HepG2 (cell line): Measurements from ENCODE around the gene KIAA0825. TPM values are rescaled to one million over a fixed set of nuclear protein-coding genes. Genes with fewer than 3 reads are reported as not detected.
A peak's percentile ranks its signal among the peaks of the same experiment; 100 is the strongest.

Source experiments
- ARNT2 ChIP-seq: sonication (generic); formaldehyde crosslinking; IDR thresholded peaks from 2 replicates; pipeline ENCODE4 v1.8.0; 2022; ENCODE audit warnings: mild to moderate bottlenecking, low read depth, missing genetic modification reagents, moderate library complexity
- ATF3 ChIP-seq: sonication (generic); formaldehyde crosslinking; IDR thresholded peaks from 2 replicates; pipeline ENCODE4 v1.4.0; 2020; ENCODE audit warnings: missing genetic modification reagents
- CBX1 ChIP-seq: IDR thresholded peaks from one replicate; pipeline ENCODE4 v1.6.1; 2016; ENCODE audit warnings: antibody characterized with exemption, low read depth
- CEBPB ChIP-seq: IDR thresholded peaks from 2 replicates; pipeline ENCODE4 v1.6.1; 2011; ENCODE audit warnings: low read depth, low read length, improper control_type of control experiment, borderline replicate concordance
- FOSL2 ChIP-seq: sonication (generic); formaldehyde crosslinking; IDR thresholded peaks from 2 replicates; pipeline ENCODE4 v1.4.0; 2020; ENCODE audit warnings: missing genetic modification reagents
- FOXA1 ChIP-seq, 2 experiments: fragments of 450-650 bp in 1 of 2; sonication (generic) in 1 of 2; formaldehyde crosslinking in 1 of 2; IDR thresholded peaks; 2 replicates each; pipeline versions ENCODE4 v1.4.0 to v1.6.1; 2016 to 2020; ENCODE audit warnings: missing genetic modification reagents in 1 of 2
- FOXP1 ChIP-seq, 2 experiments: fragments of 450-650 bp in 1 of 2; IDR thresholded peaks; 2 replicates each; pipeline ENCODE4 v1.6.1; 2017 to 2018; ENCODE audit warnings: antibody characterized with exemption in 1 of 2
- FOXP4 ChIP-seq: sonication (generic); formaldehyde crosslinking; IDR thresholded peaks from 2 replicates; pipeline ENCODE4 v1.4.0; 2020; ENCODE audit warnings: missing genetic modification reagents
- HOXA9 ChIP-seq: sonication (generic); formaldehyde crosslinking; IDR thresholded peaks from 2 replicates; pipeline ENCODE4 v1.8.1; 2022; ENCODE audit warnings: missing genetic modification reagents, mild to moderate bottlenecking, moderate library complexity, borderline replicate concordance
- JUN ChIP-seq: sonication (generic); formaldehyde crosslinking; IDR thresholded peaks from 2 replicates; pipeline ENCODE4 v1.4.0; 2020; ENCODE audit warnings: mild to moderate bottlenecking, missing genetic modification reagents
- KDM5B ChIP-seq: sonication (generic); formaldehyde crosslinking; IDR thresholded peaks from 2 replicates; pipeline ENCODE4 v1.4.0; 2020; ENCODE audit warnings: missing genetic modification reagents, mild to moderate bottlenecking, borderline replicate concordance
- KLF16 ChIP-seq, 2 experiments: sonication (generic) in 1 of 2; formaldehyde crosslinking in 1 of 2; IDR thresholded peaks; 2 replicates each; pipeline versions ENCODE4 v1.6.1 to v1.8.0; 2016 to 2023; ENCODE audit warnings: missing genetic modification reagents in 2 of 2, missing compliant biosample characterization in 1 of 2
- MAFF ChIP-seq: IDR thresholded peaks from 2 replicates; pipeline ENCODE4 v1.6.1; 2011; ENCODE audit warnings: low read depth, low read length, improper control_type of control experiment
- MLXIP ChIP-seq: sonication (generic); formaldehyde crosslinking; IDR thresholded peaks from 2 replicates; pipeline ENCODE4 v1.9.0; 2021; ENCODE audit warnings: missing genetic modification reagents, borderline replicate concordance
- MZF1 ChIP-seq: sonication (generic); formaldehyde crosslinking; IDR thresholded peaks from 2 replicates; pipeline ENCODE4 v1.8.1; 2023; ENCODE audit warnings: mild to moderate bottlenecking, missing genetic modification reagents, borderline replicate concordance
- NRL ChIP-seq: sonication (generic); formaldehyde crosslinking; IDR thresholded peaks from 2 replicates; pipeline ENCODE4 v1.5.0; 2020; ENCODE audit warnings: missing genetic modification reagents, mild to moderate bottlenecking, moderate library complexity, borderline replicate concordance
- PAWR ChIP-seq: sonication (generic); formaldehyde crosslinking; IDR thresholded peaks from 2 replicates; pipeline ENCODE4 v1.4.0; 2020; ENCODE audit warnings: missing genetic modification reagents, mild to moderate bottlenecking, borderline replicate concordance
- SALL2 ChIP-seq: sonication (generic); formaldehyde crosslinking; IDR thresholded peaks from 2 replicates; pipeline ENCODE4 v1.8.1; 2023; ENCODE audit warnings: mild to moderate bottlenecking, missing genetic modification reagents, inconsistent platforms
- ZNF274 ChIP-seq: sonication (generic); formaldehyde crosslinking; IDR thresholded peaks from 2 replicates; pipeline ENCODE4 v1.5.1; 2020; ENCODE audit warnings: mild to moderate bottlenecking, missing genetic modification reagents
- ZNF446 ChIP-seq: sonication (generic); formaldehyde crosslinking; IDR thresholded peaks from 2 replicates; pipeline ENCODE4 v1.5.0; 2020; ENCODE audit warnings: mild to moderate bottlenecking, missing genetic modification reagents
- ZNF614 ChIP-seq: IDR thresholded peaks from 2 replicates; pipeline ENCODE4 v1.6.1; 2018; ENCODE audit warnings: missing biosample characterization, missing genetic modification reagents, inconsistent platforms, borderline replicate concordance
- ZNF660 ChIP-seq: sonication (generic); formaldehyde crosslinking; IDR thresholded peaks from 2 replicates; pipeline ENCODE4 v1.5.1; 2020; ENCODE audit warnings: mild to moderate bottlenecking, low read depth, missing genetic modification reagents, borderline replicate concordance
- ZNF773 ChIP-seq: sonication (generic); formaldehyde crosslinking; IDR thresholded peaks from 2 replicates; pipeline ENCODE4 v1.4.0; 2020; ENCODE audit warnings: missing genetic modification reagents, borderline replicate concordance
- polyA plus RNA-seq, 8 experiments: library from polyadenylated mRNA; depleted of rRNA in 3 of 8; stranded (reverse) in 7 of 8; unstranded in 1 of 8; fragments of >200 nt; fragmentation: Illumina TruSeq in 4 of 8; extraction: Trizol in 4 of 8; gene quantifications; 2 replicates each; pipeline versions ENCODE4 v1.2.1 to v1.2.3, GENCODE V29; 2011 to 2016; ENCODE audit warnings: low read depth in 4 of 8, missing spikeins in 1 of 8, mixed read lengths in 1 of 8; ENCODE audit not compliant: insufficient read depth in 1 of 8
- total RNA-seq, 5 experiments: library from RNA; depleted of rRNA; stranded (reverse); fragments of >200 nt; fragmentation: Illumina TruSeq; extraction: Trizol; gene quantifications; 2 replicates each; pipeline ENCODE4 v1.2.3, GENCODE V29; 2016; ENCODE audit warnings: low read depth in 1 of 5

Gene KIAA0825
- total and polyA plus RNA-seq, 2 of the 13 experiments (the other 11 are each of a cell fraction or from before 2014, with no cell fraction given): 0.05 to 0.51 TPM

GRCh38 chr5:94111209-94112004, 507.0 kb downstream of the KIAA0825 start (continued):
- TF ChIP-seq CEBPB: no peak
- 0 out of 2 replicates have a peak, but pooled peaks have one; percentile 16 for TF ChIP-seq ZNF773 (CRISPR knock-in tag)
- TF ChIP-seq FOSL2: 0 out of 2 replicates have a peak, but pooled peaks have one; percentile 49
- peak; percentile 39 for TF ChIP-seq CBX1
- peak; percentile 56; the same call in 1 of the 2 replicates for TF ChIP-seq FOXP4 (CRISPR knock-in tag)
- TF ChIP-seq PAWR (CRISPR knock-in tag): no peak
- 0 out of 2 replicates have a peak, but pooled peaks have one; percentile 23 for TF ChIP-seq ZNF446 (CRISPR knock-in tag)
- TF ChIP-seq ZNF660 (CRISPR knock-in tag): no peak
- TF ChIP-seq FOXA1 (IDR thresholded peaks at IDR 0.05): no peak
- no peak for TF ChIP-seq FOXA1 (CRISPR knock-in tag; IDR thresholded peaks at IDR 0.05)
- peak; percentile 61; the same call in 1 of the 2 replicates for TF ChIP-seq SALL2
- peak; percentile 34; the same call in 1 of the 2 replicates for TF ChIP-seq JUN
- TF ChIP-seq KDM5B (CRISPR knock-in tag): peak; percentile 94
- TF ChIP-seq MZF1 (CRISPR knock-in tag): no peak
- no peak for TF ChIP-seq FOXP1 (IDR thresholded peaks at IDR 0.05)
- TF ChIP-seq FOXP1 (CRISPR knock-in tag; IDR thresholded peaks at IDR 0.05): 0 out of 2 replicates have a peak, but pooled peaks have one; percentile 28
- peak; percentile 51; the same call in 1 of the 2 replicates for TF ChIP-seq ZNF274 (CRISPR knock-in tag)
- TF ChIP-seq ZNF614 (CRISPR knock-in tag): peak; percentile 64; the same call in 1 of the 2 replicates
- TF ChIP-seq ATF3 (CRISPR knock-in tag): no peak
- TF ChIP-seq ARNT2 (CRISPR knock-in tag): peak; percentile 83
- TF ChIP-seq NRL (CRISPR knock-in tag): peak; percentile 95
- no peak for TF ChIP-seq HOXA9 (CRISPR knock-in tag)
- peak in 1 of 2 experiments; percentile 69; a peak in 1 of 4 replicates for TF ChIP-seq KLF16 (CRISPR knock-in tag; IDR thresholded peaks at IDR 0.05)
- TF ChIP-seq MAFF: no peak
- TF ChIP-seq MLXIP (CRISPR knock-in tag): no peak
